Measurements from ENCODE around the gene RDH5. TPM values are rescaled to one million over a fixed set of nuclear protein-coding genes. Genes with fewer than 3 reads are reported as not detected.

The RDH5 gene
- total RNA-seq, 1 experiment from 2014 or later, result 5.8 TPM

DNA sequence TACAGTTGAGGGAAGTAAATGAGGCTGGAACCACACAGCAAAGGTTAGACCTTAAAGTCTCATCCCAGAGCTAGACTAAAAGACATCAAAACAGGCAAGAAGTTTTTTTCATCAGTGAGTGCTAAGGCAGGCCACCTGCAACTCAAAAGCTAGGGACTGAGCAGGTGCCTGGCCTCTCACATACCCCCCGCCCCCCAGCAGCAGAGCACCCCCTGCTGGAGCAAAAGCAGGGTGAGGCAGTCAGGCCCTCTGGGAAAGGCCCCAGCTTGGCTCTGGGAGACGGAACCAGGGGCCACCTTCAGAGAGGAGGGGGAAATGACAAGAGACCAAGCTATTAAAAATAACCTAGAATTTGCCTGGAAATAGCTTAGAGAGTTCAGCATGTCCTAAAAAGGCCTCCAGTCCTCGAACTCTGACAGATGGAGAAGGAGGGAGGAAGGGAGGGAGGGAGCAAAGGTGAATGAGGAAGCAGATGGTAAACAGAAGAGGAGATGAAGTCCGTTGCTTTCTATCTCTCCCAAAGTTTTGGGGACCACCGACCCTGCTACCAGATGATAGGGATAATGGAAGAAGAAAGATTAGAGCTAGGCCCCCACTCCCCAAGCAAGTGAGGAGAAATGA, 14.3 kb upstream of the RDH5 start:
- Mint-ChIP-seq H3K9me3 (no peaks in the 10 kb centered on the region), H3K4me3 (peak overlapping the region; percentile 88), H3K27ac (no peak overlapping the region), H3K4me1 (peaks cover 36% of the 10 kb centered on the region), H3K27me3 (ENCODE audit: low read depth) (peaks cover 28% of the 10 kb centered on the region), H3K36me3 (no peaks in the 10 kb centered on the region)
- DNase-seq (ENCODE audit: low spot score), result peak; percentile 74
- ATAC-seq, result peak; percentile 24
- TF ChIP-seq, protein P1, sequence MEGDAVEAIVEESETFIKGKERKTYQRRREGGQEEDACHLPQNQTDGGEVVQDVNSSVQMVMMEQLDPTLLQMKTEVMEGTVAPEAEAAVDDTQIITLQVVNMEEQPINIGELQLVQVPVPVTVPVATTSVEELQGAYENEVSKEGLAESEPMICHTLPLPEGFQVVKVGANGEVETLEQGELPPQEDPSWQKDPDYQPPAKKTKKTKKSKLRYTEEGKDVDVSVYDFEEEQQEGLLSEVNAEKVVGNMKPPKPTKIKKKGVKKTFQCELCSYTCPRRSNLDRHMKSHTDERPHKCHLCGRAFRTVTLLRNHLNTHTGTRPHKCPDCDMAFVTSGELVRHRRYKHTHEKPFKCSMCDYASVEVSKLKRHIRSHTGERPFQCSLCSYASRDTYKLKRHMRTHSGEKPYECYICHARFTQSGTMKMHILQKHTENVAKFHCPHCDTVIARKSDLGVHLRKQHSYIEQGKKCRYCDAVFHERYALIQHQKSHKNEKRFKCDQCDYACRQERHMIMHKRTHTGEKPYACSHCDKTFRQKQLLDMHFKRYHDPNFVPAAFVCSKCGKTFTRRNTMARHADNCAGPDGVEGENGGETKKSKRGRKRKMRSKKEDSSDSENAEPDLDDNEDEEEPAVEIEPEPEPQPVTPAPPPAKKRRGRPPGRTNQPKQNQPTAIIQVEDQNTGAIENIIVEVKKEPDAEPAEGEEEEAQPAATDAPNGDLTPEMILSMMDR (IDR thresholded peaks at IDR 0.05), result peak; percentile 47
- no peak for TF ChIP-seq ZNF121 (CRISPR knock-in tag; IDR thresholded peaks at IDR 0.05)
- no peak for TF ChIP-seq NFE2L1 (CRISPR knock-in tag; IDR thresholded peaks at IDR 0.05)
- TF ChIP-seq, protein P2, sequence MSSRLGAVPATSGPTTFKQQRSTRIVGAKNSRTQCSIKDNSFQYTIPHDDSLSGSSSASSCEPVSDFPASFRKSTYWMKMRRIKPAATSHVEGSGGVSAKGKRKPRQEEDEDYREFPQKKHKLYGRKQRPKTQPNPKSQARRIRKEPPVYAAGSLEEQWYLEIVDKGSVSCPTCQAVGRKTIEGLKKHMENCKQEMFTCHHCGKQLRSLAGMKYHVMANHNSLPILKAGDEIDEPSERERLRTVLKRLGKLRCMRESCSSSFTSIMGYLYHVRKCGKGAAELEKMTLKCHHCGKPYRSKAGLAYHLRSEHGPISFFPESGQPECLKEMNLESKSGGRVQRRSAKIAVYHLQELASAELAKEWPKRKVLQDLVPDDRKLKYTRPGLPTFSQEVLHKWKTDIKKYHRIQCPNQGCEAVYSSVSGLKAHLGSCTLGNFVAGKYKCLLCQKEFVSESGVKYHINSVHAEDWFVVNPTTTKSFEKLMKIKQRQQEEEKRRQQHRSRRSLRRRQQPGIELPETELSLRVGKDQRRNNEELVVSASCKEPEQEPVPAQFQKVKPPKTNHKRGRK (CRISPR knock-in tag; IDR thresholded peaks at IDR 0.05; ENCODE audit: borderline replicate concordance), result no peak
- TF ChIP-seq FOXK1 (CRISPR knock-in tag; IDR thresholded peaks at IDR 0.05), result no peak
- CTCF ChIA-PET, result interaction anchor here (0.6 to 3.9 kb wide), 26 partner anchors 10 to 654 kb away, joined by 3 to 141 read pairs (median 4); partner anchors contain the start of genes BLOC1S1, CD63, ORMDL2 and RAB5B
- POLR2A ChIA-PET, result interaction anchor here (0.6 to 2.0 kb wide), 2 partner anchors 10 to 24 kb away, joined by 3 to 7 read pairs; partner anchors contain the start of gene BLOC1S1

DNA sequence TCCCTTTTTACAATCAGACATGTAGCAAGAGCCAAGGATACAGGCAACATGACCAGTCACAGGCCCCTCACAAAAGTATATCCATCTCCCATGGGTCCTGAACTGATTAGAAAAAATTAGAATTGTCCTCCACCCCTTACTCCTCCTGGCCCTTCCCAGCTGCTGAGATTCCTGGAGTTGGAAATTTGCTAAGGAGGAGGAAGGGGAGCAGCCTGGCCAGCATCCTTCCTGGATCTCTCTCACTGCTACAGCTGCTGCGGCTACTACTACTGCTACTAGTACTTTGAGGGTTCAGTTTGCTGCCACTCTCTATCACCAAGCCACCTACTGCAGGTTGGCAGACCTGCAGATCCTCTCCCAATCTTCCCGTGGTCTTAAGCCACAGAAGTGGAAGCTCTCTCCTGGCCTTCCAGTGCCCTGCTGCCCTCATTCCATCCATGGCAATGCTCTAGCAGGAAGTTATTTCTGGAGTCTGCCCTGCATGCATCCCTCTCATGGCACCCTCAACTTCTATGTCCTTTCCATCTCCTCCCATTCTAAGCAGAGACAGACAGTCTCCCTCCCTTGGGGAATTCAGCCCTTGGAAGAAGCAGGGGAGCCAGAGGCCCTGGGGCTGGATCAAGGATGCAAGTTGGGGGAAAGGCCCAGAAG, 13.5 kb upstream of the RDH5 start:
- POLR2A ChIA-PET, result interaction anchor here (1.0 to 2.0 kb wide), 4 partner anchors 9 to 25 kb away, joined by 5 to 13 read pairs (median 6); partner anchors contain the start of genes BLOC1S1 and CD63
- no peaks in the 10 kb centered on the region for H3K36me3 Mint-ChIP-seq
- peaks cover 32% of the 10 kb centered on the region for H3K27me3 Mint-ChIP-seq (ENCODE audit: low read depth)
- no peak overlapping the region for H3K27ac Mint-ChIP-seq
- TF ChIP-seq, protein P3, sequence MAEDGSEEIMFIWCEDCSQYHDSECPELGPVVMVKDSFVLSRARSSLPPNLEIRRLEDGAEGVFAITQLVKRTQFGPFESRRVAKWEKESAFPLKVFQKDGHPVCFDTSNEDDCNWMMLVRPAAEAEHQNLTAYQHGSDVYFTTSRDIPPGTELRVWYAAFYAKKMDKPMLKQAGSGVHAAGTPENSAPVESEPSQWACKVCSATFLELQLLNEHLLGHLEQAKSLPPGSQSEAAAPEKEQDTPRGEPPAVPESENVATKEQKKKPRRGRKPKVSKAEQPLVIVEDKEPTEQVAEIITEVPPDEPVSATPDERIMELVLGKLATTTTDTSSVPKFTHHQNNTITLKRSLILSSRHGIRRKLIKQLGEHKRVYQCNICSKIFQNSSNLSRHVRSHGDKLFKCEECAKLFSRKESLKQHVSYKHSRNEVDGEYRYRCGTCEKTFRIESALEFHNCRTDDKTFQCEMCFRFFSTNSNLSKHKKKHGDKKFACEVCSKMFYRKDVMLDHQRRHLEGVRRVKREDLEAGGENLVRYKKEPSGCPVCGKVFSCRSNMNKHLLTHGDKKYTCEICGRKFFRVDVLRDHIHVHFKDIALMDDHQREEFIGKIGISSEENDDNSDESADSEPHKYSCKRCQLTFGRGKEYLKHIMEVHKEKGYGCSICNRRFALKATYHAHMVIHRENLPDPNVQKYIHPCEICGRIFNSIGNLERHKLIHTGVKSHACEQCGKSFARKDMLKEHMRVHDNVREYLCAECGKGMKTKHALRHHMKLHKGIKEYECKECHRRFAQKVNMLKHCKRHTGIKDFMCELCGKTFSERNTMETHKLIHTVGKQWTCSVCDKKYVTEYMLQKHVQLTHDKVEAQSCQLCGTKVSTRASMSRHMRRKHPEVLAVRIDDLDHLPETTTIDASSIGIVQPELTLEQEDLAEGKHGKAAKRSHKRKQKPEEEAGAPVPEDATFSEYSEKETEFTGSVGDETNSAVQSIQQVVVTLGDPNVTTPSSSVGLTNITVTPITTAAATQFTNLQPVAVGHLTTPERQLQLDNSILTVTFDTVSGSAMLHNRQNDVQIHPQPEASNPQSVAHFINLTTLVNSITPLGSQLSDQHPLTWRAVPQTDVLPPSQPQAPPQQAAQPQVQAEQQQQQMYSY (CRISPR knock-in tag; IDR thresholded peaks at IDR 0.05), result no peak
- TF ChIP-seq, protein P4, sequence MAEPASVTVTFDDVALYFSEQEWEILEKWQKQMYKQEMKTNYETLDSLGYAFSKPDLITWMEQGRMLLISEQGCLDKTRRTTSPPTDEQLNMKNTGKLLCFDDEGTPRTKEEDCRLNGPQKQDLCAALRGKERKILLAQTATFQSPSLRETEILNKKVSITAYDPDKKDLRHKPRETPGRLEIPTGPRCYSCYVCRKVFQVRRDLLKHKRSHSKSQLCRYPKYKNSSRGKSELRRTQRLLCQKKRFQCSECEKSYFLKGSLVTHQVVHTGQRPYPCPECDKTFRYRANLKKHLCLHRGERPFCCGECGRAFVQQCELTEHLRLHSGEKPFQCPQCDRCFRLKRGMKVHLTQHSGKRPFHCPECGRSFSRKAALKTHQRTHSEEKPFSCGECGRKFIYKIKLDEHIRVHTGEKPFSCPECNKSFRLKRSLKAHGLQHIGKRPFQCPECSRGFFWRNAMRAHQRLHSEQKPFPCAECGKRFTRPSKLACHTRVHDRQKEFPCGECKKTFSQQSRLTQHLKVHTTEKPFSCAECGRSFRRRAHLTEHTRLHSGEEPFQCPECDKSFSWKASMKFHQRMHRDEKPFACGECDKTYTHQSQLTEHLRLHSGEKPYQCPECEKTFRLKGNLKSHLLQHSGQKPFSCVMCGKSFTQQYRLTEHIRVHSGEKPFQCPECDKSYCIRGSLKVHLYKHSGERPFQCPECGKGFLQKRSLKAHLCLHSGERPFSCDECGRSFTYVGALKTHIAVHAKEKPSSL (CRISPR knock-in tag; conservative IDR thresholded peaks at IDR 0.05), result no peak
- TF ChIP-seq, protein P5, sequence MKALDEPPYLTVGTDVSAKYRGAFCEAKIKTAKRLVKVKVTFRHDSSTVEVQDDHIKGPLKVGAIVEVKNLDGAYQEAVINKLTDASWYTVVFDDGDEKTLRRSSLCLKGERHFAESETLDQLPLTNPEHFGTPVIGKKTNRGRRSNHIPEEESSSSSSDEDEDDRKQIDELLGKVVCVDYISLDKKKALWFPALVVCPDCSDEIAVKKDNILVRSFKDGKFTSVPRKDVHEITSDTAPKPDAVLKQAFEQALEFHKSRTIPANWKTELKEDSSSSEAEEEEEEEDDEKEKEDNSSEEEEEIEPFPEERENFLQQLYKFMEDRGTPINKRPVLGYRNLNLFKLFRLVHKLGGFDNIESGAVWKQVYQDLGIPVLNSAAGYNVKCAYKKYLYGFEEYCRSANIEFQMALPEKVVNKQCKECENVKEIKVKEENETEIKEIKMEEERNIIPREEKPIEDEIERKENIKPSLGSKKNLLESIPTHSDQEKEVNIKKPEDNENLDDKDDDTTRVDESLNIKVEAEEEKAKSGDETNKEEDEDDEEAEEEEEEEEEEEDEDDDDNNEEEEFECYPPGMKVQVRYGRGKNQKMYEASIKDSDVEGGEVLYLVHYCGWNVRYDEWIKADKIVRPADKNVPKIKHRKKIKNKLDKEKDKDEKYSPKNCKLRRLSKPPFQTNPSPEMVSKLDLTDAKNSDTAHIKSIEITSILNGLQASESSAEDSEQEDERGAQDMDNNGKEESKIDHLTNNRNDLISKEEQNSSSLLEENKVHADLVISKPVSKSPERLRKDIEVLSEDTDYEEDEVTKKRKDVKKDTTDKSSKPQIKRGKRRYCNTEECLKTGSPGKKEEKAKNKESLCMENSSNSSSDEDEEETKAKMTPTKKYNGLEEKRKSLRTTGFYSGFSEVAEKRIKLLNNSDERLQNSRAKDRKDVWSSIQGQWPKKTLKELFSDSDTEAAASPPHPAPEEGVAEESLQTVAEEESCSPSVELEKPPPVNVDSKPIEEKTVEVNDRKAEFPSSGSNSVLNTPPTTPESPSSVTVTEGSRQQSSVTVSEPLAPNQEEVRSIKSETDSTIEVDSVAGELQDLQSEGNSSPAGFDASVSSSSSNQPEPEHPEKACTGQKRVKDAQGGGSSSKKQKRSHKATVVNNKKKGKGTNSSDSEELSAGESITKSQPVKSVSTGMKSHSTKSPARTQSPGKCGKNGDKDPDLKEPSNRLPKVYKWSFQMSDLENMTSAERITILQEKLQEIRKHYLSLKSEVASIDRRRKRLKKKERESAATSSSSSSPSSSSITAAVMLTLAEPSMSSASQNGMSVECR (CRISPR knock-in tag; IDR thresholded peaks at IDR 0.05; ENCODE audit: borderline replicate concordance), result no peak
- TF ChIP-seq OVOL2 (CRISPR knock-in tag; IDR thresholded peaks at IDR 0.05; ENCODE audit: borderline replicate concordance), result no peak
- TF ChIP-seq ELF4 (CRISPR knock-in tag; IDR thresholded peaks at IDR 0.05; ENCODE audit: low read depth), result no peak
- H3K4me1 Mint-ChIP-seq, result peaks cover 36% of the 10 kb centered on the region
- no peaks in the 10 kb centered on the region for H3K9me3 Mint-ChIP-seq
- CTCF ChIA-PET, result interaction anchor here (0.6 to 3.9 kb wide), 23 partner anchors 11 to 653 kb away, joined by 3 to 141 read pairs (median 5); partner anchors contain the start of genes BLOC1S1, CD63, DNAJC14 and ORMDL2
- peak overlapping the region; percentile 88 for H3K4me3 Mint-ChIP-seq
- ATAC-seq, result no peak
- no peak for DNase-seq (ENCODE audit: low spot score)

Measured in WTC11 (cell line).